Fibroblast of mammary gland (primary cell): ENCODE data around the gene KDF1.

Source experiments
- DNase-seq: peaks from one replicate; pipeline ENCODE4 v3.0.0-alpha.2; 2010; ENCODE audit warnings: low read depth
- H3K4me3 ChIP-seq: 2 replicates; pipeline ENCODE4 v1.5.1; 2011; ENCODE audit warnings: low read depth, mild to moderate bottlenecking, low read length, moderate library complexity; ENCODE audit not compliant: control insufficient read depth
- CTCF ChIP-seq: conservative IDR thresholded peaks from 2 replicates; pipeline ENCODE4 v1.5.1; 2011; ENCODE audit warnings: low read depth, low read length, inconsistent platforms; ENCODE audit not compliant: control insufficient read depth, insufficient read depth

Gene KDF1

GRCh38 chr1:26981146-26981846, 21.0 kb upstream of the KDF1 start:
- TF ChIP-seq CTCF: no peak
- no peak for DNase-seq
- H3K4me3 ChIP-seq: no peak overlapping the region

- DNase-seq: no peak
- no peak for TF ChIP-seq CTCF
- H3K4me3 ChIP-seq: no peak overlapping the region
Observed at GRCh38 chr1:26978901-26979300, 18.6 kb upstream of the KDF1 start.

- DNase-seq: no peak
- TF ChIP-seq CTCF: no peak
- H3K4me3 ChIP-seq: no peak overlapping the region
Observed at GRCh38 chr1:26976621-26977510, 16.6 kb upstream of the KDF1 start.

GRCh38 chr1:26972821-26973220, 12.6 kb upstream of the KDF1 start:
- no peak overlapping the region for H3K4me3 ChIP-seq
- TF ChIP-seq CTCF: no peak
- no peak for DNase-seq

GRCh38 chr1:26972390-26972789, 12.1 kb upstream of the KDF1 start:
- no peak overlapping the region for H3K4me3 ChIP-seq
- peak; percentile 54 for DNase-seq
- TF ChIP-seq CTCF: no peak

- no peak for DNase-seq
- no peak overlapping the region for H3K4me3 ChIP-seq
- TF ChIP-seq CTCF: no peak
Observed at GRCh38 chr1:26971590-26971989, 11.3 kb upstream of the KDF1 start.

- DNase-seq: no peak
- TF ChIP-seq CTCF: no peak
- H3K4me3 ChIP-seq: no peak overlapping the region
Observed at GRCh38 chr1:26970810-26971209, 10.5 kb upstream of the KDF1 start.
